Cortex of kidney (tissue), 1 donor: ENCODE data around the gene MEIKIN.

Experiments
- DNase-seq: peaks from one replicate; lab custom pipeline; 2025; lab: John Stamatoyannopoulos, UW

MEIKIN gene, protein sequence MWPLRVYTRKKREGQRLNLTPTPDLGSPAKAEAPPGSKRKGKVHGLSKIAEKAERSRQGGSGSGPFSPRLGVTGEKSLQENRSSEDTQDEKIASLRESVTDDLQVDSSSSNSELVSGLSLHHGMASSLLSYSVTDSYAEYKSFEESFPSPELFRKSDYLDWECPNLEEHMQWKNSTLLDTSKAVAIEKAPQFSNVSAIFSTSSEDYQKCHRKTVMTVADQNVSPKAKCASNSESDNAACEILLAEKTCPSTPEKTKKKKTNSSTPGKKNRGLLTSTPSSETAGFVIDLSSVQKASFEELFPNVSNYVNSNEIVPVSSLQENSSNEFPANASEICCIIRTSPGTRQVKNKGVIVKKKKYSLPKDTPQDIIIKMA

GRCh38 chr5:131945551-131946168, at the start of gene MEIKIN:
MEIKIN (minus strand) TSS chr5:131945663; CDS start chr5:131945505, 158 bp downstream.
- DNase-seq, result no peak

- DNase-seq, result no peak
Observed at GRCh38 chr5:131994533-131995226, 49.2 kb upstream of the MEIKIN start.

GRCh38 chr5:131994090-131994489, 48.6 kb upstream of the MEIKIN start:
- DNase-seq, result no peak

GRCh38 chr5:131993676-131994075, 48.2 kb upstream of the MEIKIN start:
- no peak for DNase-seq

- DNase-seq, result no peak
Observed at GRCh38 chr5:131992370-131992769, 46.9 kb upstream of the MEIKIN start.

DNA sequence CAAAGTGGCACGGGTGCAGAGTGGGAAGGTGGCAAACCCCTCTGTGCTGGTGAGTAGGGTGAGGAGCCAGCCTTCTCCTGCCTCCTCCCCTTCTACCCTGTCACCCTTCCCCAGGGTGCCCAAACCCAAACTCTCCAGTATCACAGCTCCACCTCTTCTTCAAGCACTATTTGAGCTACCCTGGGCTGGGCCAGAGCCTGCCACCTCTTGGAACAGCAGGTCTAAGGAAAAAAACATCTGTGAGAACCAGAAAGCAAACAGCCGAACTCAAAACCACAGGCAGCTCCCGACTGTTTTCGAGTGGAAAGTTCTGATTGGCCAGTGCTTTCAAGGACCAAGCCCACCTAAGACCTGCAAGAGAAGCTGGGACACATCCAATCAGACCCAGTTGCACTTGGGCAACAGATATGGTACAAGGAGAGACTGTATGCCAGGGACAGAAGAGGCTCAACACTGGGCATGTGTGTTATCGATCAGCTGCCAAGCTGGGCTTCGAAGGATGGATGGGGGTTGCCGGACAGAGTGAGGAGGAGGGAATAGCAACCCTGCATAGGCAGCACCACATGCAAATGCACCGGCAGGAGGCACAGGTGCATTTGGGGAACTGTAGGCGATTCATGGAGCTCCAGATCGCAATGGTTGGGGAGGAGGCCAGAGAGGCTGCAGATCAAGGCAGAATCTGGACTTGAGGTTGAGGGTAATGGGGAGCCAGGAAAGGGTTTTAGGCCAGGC, 46.3 kb upstream of the MEIKIN start:
- no peak for DNase-seq

DNA sequence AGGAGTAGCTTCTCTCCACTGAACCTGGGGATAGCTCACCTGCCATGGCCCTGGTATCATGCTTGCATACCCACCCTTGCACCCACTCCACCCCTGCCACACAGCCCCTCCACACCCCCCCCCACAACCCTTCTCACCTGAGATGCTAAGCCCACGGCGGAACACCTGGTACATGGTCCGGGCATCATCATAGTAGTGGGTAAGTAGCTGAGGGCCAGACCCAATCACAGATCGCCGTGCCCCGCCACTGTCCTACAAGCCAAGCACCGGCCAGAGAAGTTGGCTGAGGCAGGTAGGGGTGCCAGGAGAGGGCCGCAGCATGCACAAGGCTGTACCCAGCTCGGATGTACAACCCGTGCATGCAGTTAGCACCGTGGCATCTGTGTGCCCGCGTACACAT, 45.3 kb upstream of the MEIKIN start:
- no peak for DNase-seq

DNA sequence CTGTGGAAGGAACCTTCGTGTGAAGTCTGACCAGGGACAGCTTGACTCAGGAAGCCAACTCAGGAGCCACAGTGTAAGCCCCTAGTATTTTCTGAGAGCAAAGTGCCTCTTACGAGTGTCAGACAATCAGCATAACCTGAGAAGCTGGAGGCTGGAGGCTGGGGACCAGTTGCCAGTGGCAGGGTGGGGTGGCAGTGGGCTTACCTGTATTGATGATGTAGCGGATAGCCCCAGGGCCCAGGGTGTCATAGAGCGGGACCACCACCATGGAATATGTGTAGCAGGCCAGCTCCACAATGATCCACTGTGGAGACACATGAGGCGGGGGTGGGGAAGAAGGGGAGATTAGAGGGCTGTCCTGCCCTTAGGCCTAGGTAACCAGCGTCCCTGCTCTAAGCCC, 43.1 kb upstream of the MEIKIN start:
- no peak for DNase-seq

- no peak for DNase-seq
Observed at GRCh38 chr5:131987251-131987650, 41.8 kb upstream of the MEIKIN start.

- DNase-seq, result no peak
Observed at GRCh38 chr5:131986161-131986912, 40.9 kb upstream of the MEIKIN start.

GRCh38 chr5:131984956-131985665, 39.6 kb upstream of the MEIKIN start:
- DNase-seq, result no peak

- no peak for DNase-seq
Observed at GRCh38 chr5:131983244-131983771, 37.8 kb upstream of the MEIKIN start.

GRCh38 chr5:131981516-131981915, 36.1 kb upstream of the MEIKIN start:
- DNase-seq, result no peak

DNA sequence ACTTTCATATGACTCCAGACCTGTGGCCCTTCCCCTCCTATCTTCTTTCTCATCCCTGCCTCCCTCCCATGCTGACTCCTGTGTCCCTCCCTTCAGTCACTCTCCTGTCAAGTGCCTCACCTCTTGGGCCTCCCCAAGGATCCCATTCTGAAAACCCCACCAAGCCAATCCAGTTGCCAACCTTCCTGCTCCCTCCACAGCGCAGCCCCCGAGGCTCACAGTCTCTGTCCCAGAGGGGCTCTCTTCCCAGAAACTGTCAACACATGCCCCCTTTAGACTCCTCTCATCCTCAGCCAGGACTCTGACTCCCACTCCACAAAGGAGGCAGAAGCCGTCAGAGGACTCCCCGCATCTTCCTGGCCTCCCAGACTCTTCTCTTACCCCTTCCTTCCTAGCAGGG, 35.2 kb upstream of the MEIKIN start:
- DNase-seq, result no peak

DNA sequence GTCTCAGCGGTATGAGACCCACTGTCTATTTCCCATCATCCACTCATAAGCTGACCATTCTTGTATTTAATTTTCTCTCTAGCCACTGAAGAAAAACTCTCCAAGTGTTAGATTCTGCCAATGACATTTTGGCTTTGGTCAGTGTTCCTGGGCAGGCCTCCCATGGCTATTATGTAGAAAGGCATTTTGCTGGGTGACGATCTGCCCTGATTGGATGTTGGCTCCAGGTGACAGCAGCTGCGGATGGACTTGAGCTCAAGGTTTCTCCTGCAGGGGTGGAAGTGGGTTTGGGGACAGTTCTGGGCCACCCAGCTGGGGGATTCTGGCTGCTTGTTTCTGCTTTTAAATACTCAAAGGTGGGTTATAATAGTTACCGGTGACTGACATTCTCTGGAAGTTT, 34.4 kb upstream of the MEIKIN start:
- DNase-seq, result no peak

DNA sequence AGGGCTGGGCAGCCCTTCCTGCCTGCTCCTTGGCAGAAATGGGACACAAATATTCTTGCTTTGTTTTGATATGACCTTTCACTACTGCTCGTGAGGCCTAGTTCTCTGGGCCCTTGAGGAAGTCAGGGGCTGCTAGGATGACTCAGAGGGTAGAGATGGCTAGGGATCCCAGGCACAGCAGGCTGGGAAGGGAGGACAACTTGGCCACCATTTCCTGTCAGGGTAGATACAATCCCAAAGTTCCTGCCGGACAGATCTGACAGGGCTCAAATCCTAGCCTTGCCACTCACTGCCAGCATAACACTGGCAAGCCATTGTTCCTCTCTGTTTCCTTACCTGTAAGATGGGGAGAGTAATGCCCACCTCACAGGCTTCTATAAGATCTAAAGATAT, 31.7 kb upstream of the MEIKIN start:
- no peak for DNase-seq

DNA sequence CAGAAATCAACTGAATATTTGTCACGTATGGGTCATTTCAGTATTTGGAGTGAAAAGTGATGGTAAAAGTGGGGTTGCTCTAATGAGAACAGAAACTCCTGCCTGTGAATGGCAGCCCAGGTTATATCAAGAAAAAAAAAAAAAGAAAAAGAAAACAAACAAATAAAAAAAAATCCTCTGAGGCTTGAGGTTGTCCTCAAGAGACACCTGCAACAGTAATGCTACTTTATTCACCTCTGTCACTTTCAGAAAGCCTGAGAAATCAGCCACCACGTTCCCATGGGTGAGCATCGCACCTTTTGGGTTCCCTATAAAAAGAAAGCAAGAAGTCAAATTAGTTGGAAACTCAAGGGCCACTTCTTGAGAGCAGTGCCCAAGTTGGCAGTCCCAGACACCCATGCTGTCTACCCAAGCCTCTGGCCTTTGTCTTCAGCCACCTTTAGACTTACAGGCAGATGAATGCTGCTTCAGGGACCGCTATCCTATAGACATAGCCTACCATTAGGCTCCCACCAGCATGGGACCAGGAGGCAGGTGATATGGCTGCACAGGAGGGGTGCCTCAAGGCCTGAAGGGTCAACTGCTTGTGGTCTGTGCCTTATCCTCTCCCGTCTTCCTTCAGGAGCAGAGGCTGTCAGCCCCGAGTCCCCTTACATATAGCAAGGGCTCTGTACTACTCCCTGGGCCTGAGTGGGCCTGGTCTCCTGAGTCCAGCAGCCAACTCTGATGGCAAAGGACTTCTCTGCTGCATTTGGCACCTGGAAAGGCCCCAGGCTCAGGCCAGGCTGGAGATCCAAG, 31.1 kb upstream of the MEIKIN start:
- no peak for DNase-seq

DNA sequence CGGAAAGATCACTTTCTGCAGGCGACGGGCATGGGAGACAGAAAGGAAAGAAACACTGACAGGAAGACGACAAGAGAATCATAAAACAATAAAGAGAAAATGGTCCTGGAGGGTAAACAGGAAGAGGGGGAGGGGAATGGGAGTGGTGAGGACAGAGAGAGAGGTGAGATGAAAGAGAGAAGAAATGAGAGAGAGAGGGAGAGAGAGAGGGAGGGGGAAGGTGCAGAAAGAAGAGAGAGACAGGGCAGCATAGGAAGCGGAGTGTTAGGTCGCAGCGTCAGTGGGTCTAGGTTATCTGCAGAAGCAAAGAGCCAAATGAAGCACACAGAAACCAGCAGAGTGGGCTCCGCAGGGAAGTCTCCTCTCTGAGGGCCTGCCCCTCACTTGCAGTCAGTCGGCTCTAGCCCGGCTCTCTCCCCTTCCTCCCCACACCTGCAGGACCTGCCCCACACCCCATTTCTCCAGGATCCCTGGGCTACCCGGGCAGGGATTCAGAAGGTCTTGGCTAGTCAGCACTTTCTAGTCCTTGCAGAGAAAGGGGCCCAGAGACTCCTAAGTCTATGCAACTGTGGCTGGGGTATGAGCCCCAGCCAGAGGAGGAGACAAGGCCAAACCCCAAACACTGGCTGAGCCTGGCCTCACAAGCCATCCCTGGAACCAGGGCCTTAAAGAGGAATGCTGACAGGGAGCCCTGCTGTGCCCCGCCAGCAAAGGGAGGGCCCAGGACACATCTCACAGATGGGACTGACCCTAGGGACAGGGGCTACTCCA, 29.7 kb upstream of the MEIKIN start:
- DNase-seq, result no peak

DNA sequence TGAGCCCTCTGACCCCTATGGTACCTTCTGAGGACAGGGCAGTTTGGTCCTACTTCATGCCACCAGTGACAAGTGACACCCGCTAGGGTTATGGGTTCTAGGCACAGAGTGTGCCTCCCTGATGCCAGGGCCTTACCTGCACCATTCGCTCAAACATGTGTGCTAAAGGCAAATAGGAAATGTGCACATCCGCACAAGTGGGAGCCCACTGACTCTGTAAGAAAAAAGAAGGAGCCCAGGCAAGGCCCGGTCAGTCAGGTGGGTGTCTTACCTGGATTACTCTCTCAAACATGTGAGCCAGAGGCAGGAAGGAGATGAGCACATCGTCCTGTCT, 29.1 kb upstream of the MEIKIN start:
- DNase-seq, result no peak
